ENCODE data around the gene PITX3.

PITX3 gene

GRCh38 chr10:102230861-102231356 lies 10.4 kb downstream of the PITX3 start (continued):
- TF ChIP-seq KLF16 (tag by site-specific recombination; IDR thresholded peaks at IDR 0.05) (peak; percentile 54), HIC1 (tag by site-specific recombination; IDR thresholded peaks at IDR 0.05) (peak; percentile 45), KLF8 (tag by site-specific recombination; IDR thresholded peaks at IDR 0.05) (peak; percentile 69), INSM2 (tag by site-specific recombination; IDR thresholded peaks at IDR 0.05) (no peak), PATZ1 (tag by site-specific recombination; IDR thresholded peaks at IDR 0.05) (peak; percentile 20), FEZF1 (tag by site-specific recombination; IDR thresholded peaks at IDR 0.05) (no peak), ZSCAN5A (tag by site-specific recombination; IDR thresholded peaks at IDR 0.05) (no peak), ZSCAN18 (tag by site-specific recombination; IDR thresholded peaks at IDR 0.05) (no peak), ZNF677 (tag by site-specific recombination; IDR thresholded peaks at IDR 0.05) (no peak), ZFP41 (tag by site-specific recombination; IDR thresholded peaks at IDR 0.05; ENCODE audit: borderline replicate concordance) (no peak), ZNF645 (tag by site-specific recombination; IDR thresholded peaks at IDR 0.05) (no peak)

- CTCF ChIA-PET, result interaction anchor here (0.5 to 17.5 kb wide), 52 partner anchors 8 to 503 kb away, joined by 3 to 531 read pairs (median 5); partner anchors contain the start of genes FBXL15, GBF1, NOLC1 and PITX3
- peak overlapping the region; percentile 53 for H3K4me3 ChIP-seq (ENCODE audit: low read depth, low read length)
- TF ChIP-seq ZNF133 (tag by site-specific recombination; IDR thresholded peaks at IDR 0.05) (no peak), ZNF561 (tag by site-specific recombination; IDR thresholded peaks at IDR 0.05; ENCODE audit: borderline replicate concordance) (no peak), ZBTB1 (tag by site-specific recombination; IDR thresholded peaks at IDR 0.05) (no peak), ZNF600 (tag by site-specific recombination; IDR thresholded peaks at IDR 0.05) (peak; percentile 61), ZNF560 (tag by site-specific recombination; IDR thresholded peaks at IDR 0.05; ENCODE audit: borderline replicate concordance) (no peak), ZXDB (tag by site-specific recombination; IDR thresholded peaks at IDR 0.05) (peak; percentile 95), ZNF366 (tag by site-specific recombination; conservative IDR thresholded peaks at IDR 0.05) (peak; percentile 77), OSR2 (tag by site-specific recombination; IDR thresholded peaks at IDR 0.05) (peak; percentile 47; the same call in 1 of the 2 replicates), ZNF132 (tag by site-specific recombination; IDR thresholded peaks at IDR 0.05; ENCODE audit: borderline replicate concordance) (no peak), SP2 (tag by site-specific recombination; IDR thresholded peaks at IDR 0.05) (peak; percentile 75), ZNF138 (tag by site-specific recombination; IDR thresholded peaks at IDR 0.05; ENCODE audit: borderline replicate concordance) (no peak), INSM2 (tag by site-specific recombination; IDR thresholded peaks at IDR 0.05) (0 out of 2 replicates have a peak, but pooled peaks have one; percentile 8)
Observed at GRCh38 chr10:102230264-102230860, 10.9 kb downstream of the PITX3 start.

More at GRCh38 chr10:102230264-102230860, 10.9 kb downstream of the PITX3 start:
- H3K9me3 ChIP-seq (ENCODE audit: control insufficient read depth, insufficient read depth, low read depth, low read length), result no peaks in the 10 kb centered on the region
- H3K27ac ChIP-seq (ENCODE audit: extremely low read depth, low read depth, low read length), result peak overlapping the region; percentile 77
- no peaks in the 10 kb centered on the region for H3K36me3 ChIP-seq (ENCODE audit: control insufficient read depth in 2 of 2, insufficient read depth in 1 of 2, low read length in 2 of 2)
- peaks cover 6% of the 10 kb centered on the region for H3K4me1 ChIP-seq (ENCODE audit: control insufficient read depth, insufficient read depth, low read length)
- POLR2A ChIA-PET, result interaction anchor here (0.6 to 3.0 kb wide), 23 partner anchors 11 to 414 kb away, joined by 3 to 11 read pairs (median 4); partner anchors contain the start of genes ACTR1A, CUEDC2, FBXL15 and GBF1

All from HEK293 (cell line).